Aorta (tissue), 5 donors: ENCODE results near the gene GALNT14. TPM values are rescaled to one million over a fixed set of nuclear protein-coding genes. Genes with fewer than 3 reads are reported as not detected.

Source experiments
- ATAC-seq: fragments of 200-7000 bp; cut with Tn5 transposase; one replicate; pipeline ENCODE4 v1.9.1; 2022; ENCODE audit warnings: moderate library complexity; ENCODE audit not compliant: low FRiP score
- DNase-seq, 2 donors: peaks; one replicate each; pipeline ENCODE4 v3.0.0-alpha.2; 2020
- H3K27ac ChIP-seq, 2 donors: one replicate each; pipeline ENCODE4 v1.5.1; 2013; ENCODE audit warnings: low read length in 2 of 2, mild to moderate bottlenecking in 2 of 2, moderate library complexity in 2 of 2, control low read depth in 1 of 2, inconsistent platforms in 1 of 2, low read depth in 1 of 2
- H3K27me3 ChIP-seq, 2 donors: one replicate each; pipeline ENCODE4 v1.6.1; 2013; ENCODE audit warnings: control low read depth in 1 of 2, low read length in 1 of 2, mild to moderate bottlenecking in 1 of 2, moderate library complexity in 1 of 2; ENCODE audit not compliant: insufficient read depth in 2 of 2, control insufficient read depth in 1 of 2
- H3K36me3 ChIP-seq, 2 donors: one replicate each; pipeline ENCODE4 v1.6.1; 2013; ENCODE audit warnings: control low read depth in 1 of 2, low read length in 1 of 2, mild to moderate bottlenecking in 1 of 2; ENCODE audit not compliant: insufficient read depth in 2 of 2, control insufficient read depth in 1 of 2
- H3K4me1 ChIP-seq, 2 donors: one replicate each; pipeline ENCODE4 v1.6.1; 2013; ENCODE audit warnings: low read length in 2 of 2, control low read depth in 1 of 2, mild to moderate bottlenecking in 1 of 2, moderate library complexity in 1 of 2; ENCODE audit not compliant: insufficient read depth in 2 of 2, control insufficient read depth in 1 of 2
- H3K4me3 ChIP-seq, 2 donors: one replicate each; pipeline ENCODE4 v1.5.1; 2013; ENCODE audit warnings: low read length in 2 of 2, control low read depth in 1 of 2, mild to moderate bottlenecking in 1 of 2
- H3K9me3 ChIP-seq: one replicate; pipeline ENCODE4 v1.6.1; 2013; ENCODE audit warnings: mild to moderate bottlenecking, low read length; ENCODE audit not compliant: control insufficient read depth
- WGBS, 2 donors: extraction: QIAGEN DNeasy Blood & Tissue Kit; methylation state at CpG; one replicate each; pipeline ENCODE4 v1.1.7; 2013; 5-methylcytosine and 5-hydroxymethylcytosine counted together
- intact Hi-C, 2 donors: fragments of 100-400 bp; cut with DNase I; formaldehyde crosslinking; loops; one replicate each; pipeline versions ENCODE4 v1.14.2 to v1.15.0; 2022
- polyA plus RNA-seq, 2 donors: library from polyadenylated mRNA; stranded (reverse); fragments of 200-250 nt; gene quantifications; one replicate each; pipeline ENCODE4 v1.2.3, GENCODE V29; 2013
- total RNA-seq, 2 donors: library from RNA; stranded (reverse); fragmentation: NEBNext Ultra II Directional; extraction: Animal tissue kit (Norgen Biotek cat#: 25700); gene quantifications; one replicate each; pipeline ENCODE4 v1.2.1, GENCODE V29; 2021
- donor health status: healthy with polysubstance abuse.
- donor health status: Bipolar disorder and iron deficiency.
- donor health status: DM: no; HTN: no; CAD: no.
- donor health status: DM: no; HTN: no; CAD: no.
- donor health status: DM: yes; HTN: yes; CAD: no.

The GALNT14 gene
- total and polyA plus RNA-seq, 4 donors = 0.74 to 1.7 (median 1.2) TPM; not detected in 1

DNA sequence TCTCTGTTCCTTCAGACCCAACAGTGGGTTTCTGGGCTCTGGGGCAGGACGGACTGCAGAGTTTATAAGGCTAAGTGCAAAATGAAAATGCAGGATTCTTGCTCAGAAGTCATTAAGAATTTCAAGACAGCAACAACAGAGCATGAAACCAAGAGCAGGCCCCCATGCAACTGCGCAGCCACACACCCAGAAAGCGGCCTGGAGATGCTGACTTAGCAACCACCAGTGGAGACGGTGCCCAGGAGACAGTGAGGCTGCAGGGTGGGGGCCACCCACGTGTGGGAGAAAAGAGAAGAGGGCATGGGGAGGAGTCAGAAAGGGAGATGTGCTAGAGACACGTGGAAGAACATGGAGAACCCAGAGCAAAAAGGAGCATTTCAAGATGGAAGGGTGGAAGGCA, 66.5 kb downstream of the GALNT14 start:
- intact Hi-C loops = no loop called here
- Histone ChIP-seq H3K9me3 (peaks cover 1% of the 10 kb centered on the region), H3K27ac (no peak overlapping the region), H3K27me3 (no peaks in the 10 kb centered on the region), H3K4me1 (no peaks in the 10 kb centered on the region), H3K36me3 (no peaks in the 10 kb centered on the region), H3K4me3 (no peak overlapping the region)
- no peak for ATAC-seq
- 79 to 82% methylated on average over 6 of the region's 6 CpGs for WGBS, 2 donors
- no peak for DNase-seq

DNA sequence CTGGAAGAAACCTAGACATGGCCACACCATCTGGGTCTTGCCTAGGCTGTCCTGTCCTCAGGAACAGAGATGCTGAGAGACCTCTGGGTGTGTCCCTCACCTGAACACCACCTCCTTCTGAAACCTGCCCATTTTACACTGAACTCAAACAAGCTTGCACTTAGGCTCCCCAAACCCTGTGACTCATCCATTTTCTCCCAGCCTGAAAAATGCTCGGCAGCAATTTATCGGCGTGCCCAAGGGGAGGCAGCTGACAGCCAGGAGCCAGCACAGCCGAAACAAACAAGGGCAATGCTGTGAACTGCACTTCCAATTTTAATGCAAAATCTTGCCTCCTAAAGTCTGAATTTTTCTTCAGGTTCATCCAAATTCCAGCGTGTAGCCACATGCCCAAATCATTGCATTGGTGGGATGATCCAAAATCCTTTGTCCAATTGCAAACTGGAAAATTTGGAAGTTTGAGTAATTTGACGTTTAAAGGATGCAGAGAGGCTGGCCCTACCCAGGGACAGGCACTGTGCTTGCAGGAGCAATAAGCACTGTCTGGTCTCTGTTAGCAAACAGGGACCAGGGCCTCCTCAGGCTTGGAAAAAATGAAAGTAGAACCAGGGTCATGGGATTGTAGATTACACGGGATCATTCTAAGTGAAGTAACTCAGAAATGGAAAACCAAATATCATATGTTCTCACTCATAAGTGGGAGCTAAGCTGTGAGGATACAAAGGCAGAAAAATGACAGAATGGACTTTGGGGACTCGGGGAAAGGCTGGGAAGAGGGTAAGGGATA, 67.7 kb downstream of the GALNT14 start:
- Histone ChIP-seq H3K4me3 (no peak overlapping the region), H3K27ac (no peak overlapping the region), H3K36me3 (no peaks in the 10 kb centered on the region), H3K27me3 (no peaks in the 10 kb centered on the region), H3K9me3 (peaks cover 1% of the 10 kb centered on the region), H3K4me1 (no peaks in the 10 kb centered on the region)
- intact Hi-C loops = no loop called here
- no peak for ATAC-seq
- WGBS, 2 donors = 53 to 61% methylated on average over 8 of the region's 8 CpGs
- no peak for DNase-seq

DNA sequence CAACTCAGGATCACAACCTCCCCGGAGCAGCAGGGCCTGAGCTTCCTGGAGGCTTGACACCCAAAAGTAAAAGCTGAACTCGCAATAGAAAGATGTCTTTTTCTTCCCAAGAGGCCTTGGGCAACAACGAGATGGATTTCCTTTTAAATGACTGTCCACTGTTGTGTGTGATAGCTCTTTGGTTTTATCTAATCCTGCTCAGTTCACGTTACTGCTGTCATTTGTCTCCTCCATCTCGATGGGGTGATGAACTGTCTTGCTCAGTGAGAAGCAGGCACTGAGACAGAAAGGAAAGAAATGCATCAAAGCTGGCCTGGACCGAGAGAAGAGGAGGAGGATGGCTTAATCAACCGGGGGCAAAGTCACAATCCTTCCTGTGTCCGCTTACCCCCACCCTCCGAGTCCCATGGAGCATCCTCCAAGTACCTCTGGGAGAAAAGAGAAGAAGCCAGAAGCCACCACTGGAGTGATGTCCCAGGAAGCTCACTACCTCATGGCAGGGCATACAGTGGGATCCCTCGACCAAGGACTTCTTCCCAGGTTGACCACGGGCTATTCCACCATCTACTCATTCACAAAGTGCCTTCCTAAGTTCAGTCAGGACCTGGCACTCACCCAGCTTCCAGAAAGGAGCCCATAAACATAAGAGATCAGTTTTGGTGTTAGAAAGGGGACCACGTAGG, 68.5 kb downstream of the GALNT14 start:
- H3K27me3 ChIP-seq = no peaks in the 10 kb centered on the region
- H3K36me3 ChIP-seq = no peaks in the 10 kb centered on the region
- no peak overlapping the region for H3K4me3 ChIP-seq
- ATAC-seq (no peak), DNase-seq (no peak)
- 71 to 75% methylated on average over 12 of the region's 12 CpGs for WGBS, 2 donors
- H3K4me1 ChIP-seq = no peaks in the 10 kb centered on the region
- no peak overlapping the region for H3K27ac ChIP-seq
- H3K9me3 ChIP-seq = peaks cover 1% of the 10 kb centered on the region
- intact Hi-C loops = no loop called here

DNA sequence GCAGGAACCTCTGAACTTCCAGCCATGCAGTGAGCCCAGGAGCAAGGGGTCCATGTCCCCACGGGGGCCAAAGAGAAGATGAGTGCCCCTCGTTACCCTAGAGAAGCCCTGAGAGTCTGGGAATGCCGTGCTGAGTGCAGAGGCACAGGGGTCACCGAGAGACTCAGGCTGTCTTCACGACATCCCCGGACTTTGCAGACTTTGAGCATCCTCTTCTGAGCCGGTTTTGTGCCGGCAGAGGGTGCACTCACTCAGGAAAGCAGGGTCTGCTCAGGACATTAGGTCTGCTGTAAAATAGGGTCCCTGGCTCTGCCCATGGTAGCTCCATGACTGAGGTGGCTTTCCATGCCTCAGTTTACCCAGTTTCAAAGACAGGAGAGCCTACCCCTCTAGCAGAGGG, 71.0 kb downstream of the GALNT14 start:
- ATAC-seq (no peak), DNase-seq (no peak)
- Histone ChIP-seq H3K27ac (no peak overlapping the region), H3K36me3 (no peaks in the 10 kb centered on the region), H3K27me3 (no peaks in the 10 kb centered on the region), H3K4me1 (no peaks in the 10 kb centered on the region), H3K4me3 (no peak overlapping the region), H3K9me3 (no peaks in the 10 kb centered on the region)
- 72 to 77% methylated on average over 8 of the region's 8 CpGs for WGBS, 2 donors
- intact Hi-C loops = no loop called here

DNA sequence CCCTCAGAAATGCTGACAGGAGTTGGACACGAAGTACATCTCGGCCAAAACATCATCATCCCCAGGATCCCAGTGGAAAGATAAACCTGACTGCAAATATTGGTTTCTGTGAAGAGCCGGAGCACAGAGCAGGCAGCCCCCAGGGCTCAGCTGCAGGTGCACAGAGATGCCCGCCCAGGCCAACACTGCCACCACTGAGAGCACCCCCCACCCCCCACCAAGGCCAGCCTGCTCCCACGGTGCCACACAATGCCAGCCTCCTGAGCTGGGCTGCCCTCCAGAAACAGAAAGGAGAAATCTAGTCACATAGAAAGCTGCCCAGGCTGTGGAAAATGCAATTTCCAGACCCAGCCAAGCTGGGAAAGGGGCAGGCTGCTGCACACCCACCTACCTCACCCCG, 71.7 kb downstream of the GALNT14 start:
- DNase-seq (no peak), ATAC-seq (no peak)
- WGBS, 2 donors = 58 to 68% methylated on average over 6 of the region's 6 CpGs
- Histone ChIP-seq H3K27me3 (no peaks in the 10 kb centered on the region), H3K36me3 (no peaks in the 10 kb centered on the region), H3K4me3 (no peak overlapping the region), H3K9me3 (no peaks in the 10 kb centered on the region), H3K27ac (no peak overlapping the region), H3K4me1 (no peaks in the 10 kb centered on the region)
- intact Hi-C loops = no loop called here

DNA sequence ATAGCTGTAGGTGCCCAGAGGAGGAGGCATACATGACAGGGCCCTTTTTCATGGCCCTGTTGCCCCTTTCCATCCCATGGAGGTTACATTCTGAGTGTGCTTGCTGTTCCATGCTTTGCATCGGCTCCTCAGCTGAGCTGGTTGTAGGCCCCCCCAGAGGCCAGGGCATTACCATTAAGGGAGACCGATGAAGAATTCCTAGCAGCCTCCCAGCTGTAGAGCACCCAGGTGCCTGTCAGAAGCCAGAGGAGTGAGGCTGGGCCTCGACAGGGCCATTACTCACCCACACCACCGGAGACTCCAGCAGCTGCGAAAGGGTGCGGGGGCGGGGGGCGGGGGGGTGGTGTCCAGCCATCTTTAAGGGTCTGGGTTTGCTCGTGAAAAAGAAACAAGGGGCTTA, 72.2 kb downstream of the GALNT14 start:
- Histone ChIP-seq H3K4me1 (no peaks in the 10 kb centered on the region), H3K27ac (no peak overlapping the region), H3K36me3 (no peaks in the 10 kb centered on the region), H3K9me3 (no peaks in the 10 kb centered on the region), H3K27me3 (no peaks in the 10 kb centered on the region), H3K4me3 (no peak overlapping the region)
- 64 to 69% methylated on average over 9 of the region's 9 CpGs for WGBS, 2 donors
- ATAC-seq (no peak), DNase-seq (no peak)
- intact Hi-C loops = no loop called here

DNA sequence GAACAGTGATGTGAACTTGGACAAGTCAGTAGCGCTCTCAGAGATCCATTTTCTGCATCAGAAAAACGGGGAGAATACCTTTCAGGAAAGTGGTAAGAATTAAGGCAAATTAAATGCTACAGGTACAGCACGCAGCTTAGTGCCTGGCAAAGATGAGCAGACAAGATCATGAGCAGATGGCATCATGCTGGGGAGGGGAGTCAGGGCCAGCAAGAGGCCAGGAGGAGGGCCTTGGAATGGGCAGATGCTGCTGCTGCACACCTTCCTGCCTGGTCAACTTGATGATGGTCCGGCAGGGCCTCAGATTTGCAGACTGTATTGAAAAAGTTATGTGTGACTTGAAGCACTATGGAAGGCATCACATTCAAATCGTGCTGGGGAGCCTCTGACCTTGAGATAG, 72.9 kb downstream of the GALNT14 start:
- Histone ChIP-seq H3K4me3 (no peak overlapping the region), H3K36me3 (no peaks in the 10 kb centered on the region), H3K27me3 (no peaks in the 10 kb centered on the region), H3K9me3 (no peaks in the 10 kb centered on the region), H3K27ac (no peak overlapping the region), H3K4me1 (no peaks in the 10 kb centered on the region)
- no peak for ATAC-seq
- WGBS, 2 donors = 88% methylated on average over 5 of the region's 5 CpGs
- no peak for DNase-seq
- intact Hi-C loops = no loop called here

DNA sequence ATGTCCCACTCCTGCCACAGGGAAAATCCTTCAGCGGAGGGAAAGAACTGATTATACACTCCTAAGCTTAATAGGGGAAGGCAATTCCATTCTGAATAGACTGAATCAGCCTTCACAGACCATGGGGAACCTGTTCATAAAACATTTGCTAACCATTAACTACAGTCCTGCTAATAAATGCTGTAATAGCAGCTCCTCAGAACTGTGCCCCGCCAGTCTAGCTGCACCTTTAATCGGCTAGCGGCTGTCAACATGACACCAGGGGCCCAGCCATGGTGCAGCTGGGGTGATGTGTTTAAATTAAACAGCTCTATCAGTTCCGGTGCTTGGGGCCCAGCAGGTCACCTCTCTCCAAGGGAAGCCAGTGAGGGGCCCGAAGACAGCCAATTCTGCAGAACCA, 77.8 kb downstream of the GALNT14 start:
- no peaks in the 10 kb centered on the region for H3K9me3 ChIP-seq
- WGBS, 2 donors = 87 to 93% methylated on average over 6 of the region's 6 CpGs
- ATAC-seq (no peak), DNase-seq (no peak)
- intact Hi-C loops = no loop called here
- H3K27ac ChIP-seq = no peak overlapping the region
- no peaks in the 10 kb centered on the region for H3K27me3 ChIP-seq
- no peaks in the 10 kb centered on the region for H3K4me1 ChIP-seq
- no peaks in the 10 kb centered on the region for H3K36me3 ChIP-seq
- H3K4me3 ChIP-seq = no peak overlapping the region
